GM12891 (cell line): ENCODE results near the gene ERICH2.

ENCODE experiments used
- POLR2A ChIP-seq: IDR thresholded peaks from 2 replicates; pipeline ENCODE4 v1.6.1; 2011; ENCODE audit warnings: low read depth, low read length, control low read depth
- POLR2AphosphoS5 ChIP-seq: IDR thresholded peaks from 2 replicates; pipeline ENCODE4 v1.6.1; 2011; ENCODE audit warnings: low read depth, low read length, control low read depth
- TAF1 ChIP-seq: IDR thresholded peaks from 2 replicates; pipeline ENCODE4 v1.6.1; 2011; ENCODE audit warnings: low read depth, low read length, control low read depth

DNA sequence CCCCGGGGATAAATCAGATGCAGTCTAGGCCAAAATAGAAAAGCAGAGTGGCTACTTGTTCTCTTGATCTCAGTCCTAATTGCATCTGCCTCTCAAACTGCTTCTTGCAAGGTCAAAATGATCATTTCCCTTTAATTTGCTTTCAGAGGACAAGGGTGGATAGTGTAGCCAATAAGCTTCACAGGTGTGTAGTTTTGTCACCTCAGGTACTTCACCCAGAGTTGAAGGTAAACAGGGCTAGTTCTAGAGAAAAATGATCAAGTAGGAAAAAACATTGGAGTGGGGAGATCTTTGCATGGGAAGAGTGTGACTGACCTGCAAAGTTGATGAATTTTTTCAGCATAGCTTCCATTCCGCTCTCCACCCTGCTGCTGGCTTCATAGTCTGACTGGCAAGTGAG lies 8.7 kb downstream of the ERICH2 start:
- TF ChIP-seq POLR2AphosphoS5 (no peak), POLR2A (no peak), TAF1 (no peak)
